DMS 273 (cell line): ENCODE measurements around the gene CLCN5.

Source experiments
- DNase-seq: peaks from one replicate; lab custom pipeline; 2025; ENCODE audit not compliant: unreplicated experiment; lab: John Stamatoyannopoulos, UW

CLCN5 gene

DNA sequence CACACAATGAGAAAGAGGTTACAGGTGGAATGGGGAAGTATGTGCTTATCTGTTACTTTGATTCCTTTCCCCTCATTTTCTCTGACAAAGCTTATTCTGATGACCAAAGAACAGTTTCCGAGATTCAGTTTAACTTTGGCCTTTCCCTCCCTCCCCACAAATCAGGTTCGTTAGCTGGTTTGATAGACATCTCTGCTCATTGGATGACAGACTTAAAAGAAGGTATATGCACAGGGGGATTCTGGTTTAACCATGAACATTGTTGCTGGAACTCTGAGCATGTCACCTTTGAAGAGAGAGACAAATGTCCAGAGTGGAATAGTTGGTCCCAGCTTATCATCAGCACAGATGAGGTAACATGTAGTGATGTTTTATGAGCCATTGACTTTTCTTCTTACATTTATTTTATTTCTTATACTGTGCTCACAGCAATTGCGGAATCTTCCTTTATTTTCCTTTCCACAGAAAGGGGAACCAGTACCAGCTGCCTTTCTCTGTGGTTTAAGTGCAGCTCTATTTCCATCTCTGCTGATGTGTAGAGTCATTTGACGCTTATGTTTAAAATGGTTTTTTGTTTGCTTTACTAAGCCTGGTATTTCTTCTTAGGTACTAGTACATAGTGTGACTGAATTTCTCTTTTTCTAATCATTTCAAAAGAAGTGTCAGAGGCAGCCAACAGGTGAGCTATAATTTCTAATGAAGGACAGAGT is 153.4 kb downstream of the CLCN5 start:
- no peak for DNase-seq

DNA sequence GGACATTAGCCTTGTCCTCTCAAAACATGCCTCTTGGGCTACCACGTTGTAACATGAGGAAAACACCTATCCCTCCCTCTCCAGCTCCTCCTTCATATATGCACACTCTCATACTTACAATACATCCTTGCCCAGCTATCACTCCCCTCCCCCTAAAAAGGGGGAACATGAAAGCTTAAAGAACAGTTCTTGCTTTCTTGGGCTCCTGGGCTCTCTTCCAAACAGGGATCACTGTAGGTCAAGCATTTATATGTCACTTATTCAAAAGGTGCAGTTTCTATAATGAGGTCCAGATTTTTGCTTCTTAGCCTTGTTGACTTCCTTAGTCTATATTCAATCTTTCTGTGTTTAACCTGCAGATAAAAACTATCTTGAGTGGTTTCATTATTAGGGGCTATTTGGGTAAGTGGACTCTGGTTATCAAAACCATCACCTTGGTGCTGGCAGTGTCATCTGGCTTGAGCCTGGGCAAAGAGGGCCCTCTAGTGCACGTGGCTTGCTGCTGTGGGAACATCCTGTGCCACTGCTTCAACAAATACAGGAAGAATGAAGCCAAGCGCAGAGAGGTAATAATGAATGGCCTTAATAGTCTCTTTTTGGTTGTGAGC is 159.0 kb downstream of the CLCN5 start:
- peak; percentile 42 for DNase-seq

DNA sequence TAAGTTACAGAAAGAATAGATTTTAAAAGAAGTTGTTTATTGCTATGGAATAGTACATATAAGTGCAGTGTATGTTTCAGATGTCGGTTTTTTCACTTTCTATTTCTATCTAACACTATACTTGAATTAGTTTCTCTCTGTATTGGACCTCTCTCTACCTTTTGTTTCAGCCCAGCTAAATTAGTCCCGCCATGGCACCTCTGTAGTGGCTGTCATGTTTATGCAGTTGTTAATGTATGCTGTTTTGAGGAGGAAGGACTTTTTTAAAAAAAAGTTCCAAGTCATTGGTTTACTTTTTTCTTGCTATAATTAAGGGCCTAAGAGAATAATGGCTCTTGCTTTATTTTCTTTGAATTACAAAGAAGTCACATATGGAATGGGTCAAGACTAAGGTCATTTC is 160.3 kb downstream of the CLCN5 start:
- DNase-seq = no peak

DNA sequence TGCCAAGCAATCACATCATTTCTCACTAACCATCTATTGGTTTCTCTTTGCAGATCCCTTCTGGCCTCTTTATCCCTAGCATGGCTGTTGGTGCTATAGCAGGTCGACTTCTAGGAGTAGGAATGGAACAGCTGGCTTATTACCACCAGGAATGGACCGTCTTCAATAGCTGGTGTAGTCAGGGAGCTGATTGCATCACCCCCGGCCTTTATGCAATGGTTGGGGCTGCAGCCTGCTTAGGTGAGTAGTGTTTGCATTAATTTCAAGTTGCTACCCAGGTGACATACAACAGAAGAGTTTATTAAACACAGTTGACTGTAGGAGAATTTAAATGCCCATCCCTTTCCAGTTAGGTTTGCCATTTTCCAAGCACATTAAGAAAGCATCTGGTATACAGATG is 166.2 kb downstream of the CLCN5 start:
- DNase-seq = no peak

DNA sequence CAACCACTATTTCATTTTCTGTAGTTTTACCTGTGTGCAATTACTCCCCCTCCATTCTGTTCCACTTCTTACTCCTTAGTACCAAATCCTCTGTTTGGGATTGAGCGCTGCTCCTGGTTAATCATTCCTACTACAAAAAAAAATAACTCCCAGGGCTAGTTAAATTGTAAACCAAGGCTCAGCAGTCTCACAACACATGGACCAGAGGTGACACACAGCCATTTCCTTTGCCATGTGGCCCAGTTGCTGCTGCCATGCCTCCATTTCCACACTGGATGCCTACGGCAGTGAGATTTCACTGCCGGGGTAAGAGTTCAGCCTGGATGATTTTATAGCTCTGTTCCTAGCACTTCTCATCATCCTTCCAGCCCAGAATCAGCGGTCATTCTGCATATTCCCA is 171.2 kb downstream of the CLCN5 start:
- no peak for DNase-seq

DNA sequence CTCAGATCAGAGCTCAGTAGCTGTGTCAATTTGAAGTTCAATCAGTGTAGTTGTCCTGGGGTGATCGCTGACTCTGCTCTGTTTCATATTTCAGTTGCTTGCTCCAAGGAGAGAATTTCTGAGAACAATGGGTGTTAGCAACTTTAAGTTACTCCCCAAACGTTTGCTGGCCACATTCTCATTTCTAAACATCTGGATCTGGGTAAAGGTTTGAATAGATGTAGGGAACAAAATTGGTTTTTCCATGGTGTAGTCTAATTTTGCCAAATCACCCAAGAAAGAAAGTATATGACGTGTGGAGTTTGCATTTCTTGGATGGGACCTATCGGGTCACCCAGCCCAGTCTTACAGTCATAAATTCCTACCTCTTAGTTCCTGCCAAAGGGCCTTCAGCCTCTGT is 174.7 kb downstream of the CLCN5 start:
- DNase-seq = no peak

DNA sequence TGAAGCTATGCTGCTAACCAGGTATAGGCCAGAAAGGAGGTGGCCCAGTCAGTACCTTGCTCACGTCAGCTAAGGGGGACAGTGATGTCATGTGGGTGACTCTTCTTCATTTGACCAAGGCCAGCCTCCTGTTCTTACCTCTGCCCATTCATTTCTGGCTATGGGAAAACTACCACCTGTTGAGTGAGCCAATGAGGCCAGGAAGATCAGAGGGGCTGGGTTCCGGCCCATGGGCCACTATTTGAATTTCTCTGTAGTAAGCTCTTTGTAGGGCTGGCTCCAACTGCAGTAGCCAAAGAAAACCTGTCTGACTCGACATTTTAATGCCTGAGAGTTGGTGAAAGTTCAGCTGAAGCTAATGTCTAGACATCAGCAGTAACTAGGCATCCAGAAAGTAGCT is 175.8 kb downstream of the CLCN5 start:
- DNase-seq = no peak

DNA sequence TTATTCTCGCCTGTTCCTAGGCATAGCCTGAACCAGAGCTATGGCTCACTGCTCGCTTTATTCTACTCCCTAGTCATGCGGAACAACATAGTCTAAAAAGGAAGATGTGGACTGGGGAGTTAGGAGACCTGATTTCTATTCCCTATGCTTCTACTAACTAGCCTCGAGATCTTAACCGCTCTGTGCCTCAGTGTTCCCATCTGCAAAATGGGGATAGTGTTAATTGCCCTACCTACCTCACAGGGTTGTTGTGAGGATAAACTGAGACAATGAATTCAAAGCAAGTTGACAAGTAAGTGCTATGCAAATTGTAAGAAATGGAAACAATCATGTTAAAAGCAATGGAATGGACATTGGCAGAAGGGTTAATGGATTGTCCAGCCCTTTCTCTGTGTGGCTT is 176.4 kb downstream of the CLCN5 start:
- DNase-seq = no peak

DNA sequence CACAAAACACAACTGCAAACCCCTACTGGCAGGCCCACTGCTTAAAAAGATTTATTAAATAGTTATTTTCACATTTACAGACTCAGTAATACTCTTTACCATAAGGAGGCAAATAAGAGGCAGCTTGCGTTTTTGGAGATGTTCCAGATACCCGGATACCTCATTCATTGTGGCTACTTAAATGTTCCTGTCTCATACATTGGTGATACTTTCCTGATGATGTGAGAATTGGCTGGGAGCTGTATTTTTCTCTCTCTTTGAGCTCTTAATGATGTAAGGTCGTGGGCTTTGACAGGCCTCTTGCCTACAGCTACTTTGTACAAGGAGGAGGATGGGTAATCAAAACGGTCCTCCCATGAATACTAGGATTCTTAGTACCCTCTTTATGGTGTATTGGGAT is 176.9 kb downstream of the CLCN5 start:
- peak; percentile 58 for DNase-seq

DNA sequence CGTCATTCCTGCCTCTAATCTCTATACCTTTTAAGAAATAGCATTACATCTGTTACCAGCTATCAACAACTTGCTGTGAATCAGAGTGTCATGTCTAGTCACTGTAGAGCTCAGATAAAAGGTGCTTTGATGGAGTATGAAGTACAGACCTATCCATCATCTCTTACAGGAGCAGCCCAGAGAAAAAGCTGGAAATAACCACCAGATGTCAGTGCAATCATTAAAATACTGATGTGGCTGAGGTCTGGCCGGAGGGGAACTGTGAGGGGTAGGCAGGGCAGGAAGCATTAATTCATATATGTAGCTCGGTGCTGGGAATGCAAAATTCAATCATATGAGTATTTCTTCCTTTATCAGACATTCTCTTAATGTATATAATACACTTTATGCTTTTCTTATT is 177.8 kb downstream of the CLCN5 start:
- peak; percentile 49 for DNase-seq

DNA sequence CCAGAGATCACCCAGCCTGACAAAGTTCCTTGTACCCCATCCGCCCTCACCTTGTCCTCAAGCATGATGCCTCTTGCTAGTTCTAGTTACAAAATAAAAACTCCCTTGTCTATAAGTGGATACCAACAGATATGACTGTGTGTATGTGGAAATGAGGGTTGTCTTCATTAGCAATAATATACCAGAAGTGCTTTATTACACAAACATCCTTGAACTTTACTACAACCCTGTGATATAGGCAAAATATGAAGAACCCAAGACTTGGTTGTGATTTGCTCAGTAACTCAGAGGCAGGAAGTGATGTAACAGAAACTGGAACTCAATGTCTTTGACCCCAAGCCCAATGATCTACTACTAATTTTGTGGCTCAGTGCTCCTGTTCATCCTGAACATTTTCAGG is 180.8 kb downstream of the CLCN5 start:
- DNase-seq = no peak

DNA sequence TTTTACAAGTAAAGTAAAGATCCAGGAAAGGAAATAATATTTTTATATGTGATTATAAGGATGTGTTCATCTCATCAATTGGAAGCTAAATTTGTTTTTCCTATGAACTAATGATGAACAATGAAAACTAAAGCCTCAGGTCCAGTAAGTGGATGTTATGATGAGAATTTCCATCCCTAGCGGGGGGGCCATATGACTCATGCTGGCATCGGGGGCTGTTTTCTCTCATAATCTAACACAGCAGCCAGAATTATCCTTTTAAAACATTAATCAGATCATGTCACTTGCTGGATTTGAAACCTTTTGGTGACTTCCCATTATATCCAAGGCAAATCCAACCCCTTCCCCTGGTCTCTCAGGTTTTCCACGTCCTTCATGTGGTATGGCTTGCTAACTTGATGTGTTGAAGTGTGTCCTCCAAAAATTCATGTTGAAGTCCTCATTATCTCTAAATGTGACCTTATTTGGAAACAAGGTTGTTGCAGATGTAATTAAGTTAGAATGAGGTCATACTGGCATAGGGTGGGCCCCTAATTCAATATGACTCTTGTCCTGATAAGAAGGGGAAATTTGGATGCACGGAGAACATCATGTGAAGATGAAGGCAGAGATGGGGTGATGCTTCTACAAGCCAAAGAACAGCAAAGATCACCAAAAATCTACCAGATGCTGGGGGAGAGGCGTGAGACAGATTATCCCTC is 181.6 kb downstream of the CLCN5 start:
- DNase-seq = no peak

DNA sequence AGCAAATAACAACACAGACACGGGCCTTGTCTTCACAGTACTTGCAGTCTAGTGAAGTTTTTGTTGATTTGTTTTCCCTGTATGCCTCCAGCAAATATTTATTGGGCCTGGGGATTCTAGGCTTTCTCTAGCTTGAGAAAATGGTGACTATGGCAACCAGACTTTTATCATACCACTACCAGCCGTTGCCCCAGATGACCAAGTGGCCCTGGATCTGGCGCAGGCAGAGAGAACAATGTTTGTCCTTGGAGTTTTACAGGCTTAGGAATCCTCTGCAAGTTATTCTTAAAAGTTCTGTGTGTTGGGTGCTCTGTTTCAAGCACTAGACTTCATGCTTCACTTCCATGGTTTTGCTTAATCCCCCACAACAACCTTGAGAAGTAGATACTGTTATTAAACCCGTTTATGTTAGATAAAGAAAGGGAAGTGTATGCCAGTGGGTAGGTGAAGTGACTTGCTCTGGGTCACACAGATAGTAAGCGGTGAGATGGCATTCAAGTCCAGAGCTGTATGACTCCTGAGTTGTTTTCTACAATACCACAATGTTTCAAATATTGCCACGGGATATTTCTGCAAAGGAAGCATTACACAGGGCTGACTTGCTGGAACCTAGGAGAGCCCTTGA is 183.8 kb downstream of the CLCN5 start:
- no peak for DNase-seq

DNA sequence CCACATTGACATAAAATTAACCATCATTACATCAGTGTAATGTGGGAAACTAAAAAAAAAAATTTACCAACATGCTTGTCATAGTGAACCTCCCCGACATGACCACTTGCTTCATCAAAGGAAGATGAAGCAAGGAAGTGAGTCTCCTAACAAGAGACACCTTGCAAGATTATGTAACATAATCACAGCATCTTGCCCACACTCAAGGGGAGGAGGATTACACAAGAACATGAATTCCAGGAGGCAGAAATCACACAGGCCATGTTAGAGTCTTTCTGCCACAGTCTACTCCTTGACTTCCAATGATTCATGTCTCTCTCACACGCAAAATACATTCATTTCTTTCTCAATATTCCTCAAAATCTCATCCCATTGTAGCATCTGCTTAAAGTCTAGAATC is 185.1 kb downstream of the CLCN5 start:
- DNase-seq = no peak

DNA sequence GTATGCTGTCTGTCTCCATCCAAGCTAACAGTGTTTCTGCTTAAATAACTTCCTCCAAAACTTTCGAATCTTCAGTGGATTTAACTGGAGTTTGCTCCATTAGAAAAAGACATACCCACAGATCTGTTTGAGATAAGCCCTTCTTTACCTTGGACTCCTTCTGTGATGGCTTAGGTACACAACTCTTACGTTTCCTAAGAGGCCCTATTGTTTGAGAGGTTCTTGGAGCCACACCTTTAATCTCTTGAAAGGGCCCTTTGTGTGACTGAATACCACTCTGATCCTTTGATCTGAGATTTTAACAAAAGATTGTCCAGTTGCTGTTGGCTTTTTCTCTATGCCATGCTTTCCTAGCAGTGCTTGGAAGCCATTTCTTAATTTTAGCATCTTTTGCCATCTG is 185.9 kb downstream of the CLCN5 start:
- no peak for DNase-seq

DNA sequence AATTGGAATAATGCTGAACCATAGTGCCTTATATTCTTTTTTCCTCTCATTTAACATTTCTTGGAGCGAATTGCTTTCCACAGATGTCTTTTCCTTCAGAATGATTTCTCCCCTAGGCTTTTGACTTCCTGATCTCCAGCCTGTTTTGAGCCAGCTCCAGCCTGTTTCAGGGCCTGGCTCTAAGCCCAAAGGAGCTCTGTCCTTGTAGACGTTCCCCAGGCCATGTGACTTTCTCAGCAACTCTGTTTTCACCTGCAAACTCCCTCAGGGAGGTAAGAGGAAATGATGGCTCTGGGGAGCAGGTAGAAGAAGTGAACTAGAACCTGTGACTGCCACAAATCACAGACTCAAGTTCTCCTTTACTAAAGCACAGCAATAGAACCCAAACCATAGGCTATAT is 189.3 kb downstream of the CLCN5 start:
- DNase-seq = no peak

DNA sequence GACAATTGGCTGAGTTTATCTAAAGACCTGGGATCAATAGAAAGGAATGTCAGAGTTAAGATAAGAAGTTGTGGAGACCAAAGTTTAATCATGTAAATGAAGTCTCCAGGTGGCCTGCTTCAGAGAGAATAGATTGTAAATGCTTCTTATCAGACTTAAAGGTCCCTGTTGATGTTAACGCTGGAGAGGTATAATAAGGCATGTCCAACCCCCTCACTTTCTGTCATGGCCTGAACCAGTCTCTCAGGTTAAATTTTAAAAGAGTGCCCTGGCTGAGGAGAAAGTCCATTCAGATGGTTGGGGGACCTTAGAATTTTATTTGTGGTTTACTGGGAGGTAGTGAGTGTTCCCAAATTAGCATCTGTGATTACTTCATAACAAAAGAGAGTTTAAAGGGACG is 191.7 kb downstream of the CLCN5 start:
- no peak for DNase-seq

DNA sequence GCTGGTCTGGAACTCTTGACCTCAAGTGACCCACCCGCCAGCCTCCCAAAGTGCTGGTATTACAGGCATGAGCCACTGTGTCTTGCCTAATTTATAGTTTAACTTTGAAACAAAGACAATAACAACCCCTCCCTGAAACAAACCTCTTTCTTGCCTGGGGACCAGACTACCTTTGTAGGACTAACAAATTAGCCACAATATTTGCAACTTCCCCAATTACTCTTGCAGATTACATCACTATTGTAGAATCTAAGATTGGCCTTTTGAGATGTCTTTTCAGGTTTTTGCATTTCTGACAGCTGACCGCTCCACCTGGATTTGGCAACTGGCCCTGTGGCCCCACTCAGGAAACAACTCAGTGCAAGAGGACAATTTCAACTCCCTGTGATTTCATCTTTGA is 193.6 kb downstream of the CLCN5 start:
- DNase-seq = no peak

DNA sequence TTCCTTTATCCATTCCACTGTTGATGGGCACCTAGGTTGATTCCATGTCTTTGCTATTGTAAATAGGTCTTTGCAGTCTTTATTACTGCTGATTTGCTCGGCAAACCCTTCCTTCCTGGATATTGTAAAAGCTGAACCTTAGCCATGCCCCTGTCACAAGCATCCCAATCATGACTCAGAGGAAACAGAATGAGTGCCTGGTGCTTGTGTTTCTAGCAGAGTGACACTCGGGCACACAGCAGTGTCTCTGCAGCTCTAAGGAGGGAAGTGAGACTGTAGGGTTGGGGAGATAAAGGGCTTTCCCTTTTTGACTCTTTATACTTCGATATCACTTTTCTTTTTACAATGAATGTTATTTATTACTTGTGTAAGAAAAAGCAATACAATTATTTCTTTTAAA is 195.1 kb downstream of the CLCN5 start:
- DNase-seq = no peak

DNA sequence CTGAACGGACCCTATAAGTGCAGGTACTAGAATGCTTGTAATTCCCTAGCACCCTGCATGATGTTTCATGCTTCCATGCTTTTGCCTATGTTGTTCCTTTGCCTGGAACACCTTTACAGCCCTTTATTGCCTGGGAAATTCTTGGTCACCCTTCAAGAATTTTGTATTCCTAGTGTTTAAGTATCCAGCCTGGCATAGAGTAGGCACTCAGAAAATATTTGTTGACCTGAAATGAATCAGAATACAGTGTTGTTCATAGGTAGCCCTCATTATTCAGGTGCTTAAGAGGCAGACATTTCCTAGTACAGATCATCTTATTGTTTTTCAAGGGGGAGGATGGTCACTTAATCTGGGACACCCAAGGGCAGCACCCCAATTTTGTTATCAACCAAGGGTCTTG is 203.1 kb downstream of the CLCN5 start:
- no peak for DNase-seq

DNA sequence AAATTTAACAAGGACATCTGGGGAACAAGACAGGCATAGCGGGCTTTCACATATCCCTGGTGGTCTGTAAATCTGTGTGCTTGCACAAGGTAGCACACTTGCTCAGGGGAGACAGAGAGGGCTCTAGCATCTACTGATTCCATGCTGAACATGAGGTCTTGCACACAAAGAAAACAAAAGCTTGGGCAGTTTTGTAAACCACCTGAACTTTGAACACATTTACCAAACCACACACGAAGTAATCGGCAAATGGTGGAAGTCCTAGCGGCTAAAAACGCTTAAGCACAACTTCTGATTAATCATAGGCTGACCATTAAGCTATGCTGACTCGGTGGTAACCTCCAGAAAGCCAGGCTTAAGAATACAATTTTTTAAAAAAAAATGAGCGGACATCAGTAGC is 225.6 kb downstream of the CLCN5 start:
- DNase-seq = no peak
